HFF-Myc (cell line): ENCODE data around the gene DAGLA.

Source experiments
- DNase-seq: peaks from one replicate; pipeline ENCODE4 v3.0.0-alpha.2; 2011; ENCODE audit warnings: low read depth; ENCODE audit errors: extremely low read depth
- H3K4me3 ChIP-seq: replicated peaks from 2 replicates; pipeline ENCODE4 v1.5.1; 2011; ENCODE audit warnings: low read depth, mild to moderate bottlenecking, control low read depth, low read length
- TF ChIP-seq, protein P1 (sequence below): IDR thresholded peaks from 2 replicates; pipeline ENCODE4 v1.5.1; 2012; ENCODE audit warnings: mild to moderate bottlenecking, low read depth, low read length, control low read depth; ENCODE audit errors: missing control alignments

The DAGLA gene, protein sequence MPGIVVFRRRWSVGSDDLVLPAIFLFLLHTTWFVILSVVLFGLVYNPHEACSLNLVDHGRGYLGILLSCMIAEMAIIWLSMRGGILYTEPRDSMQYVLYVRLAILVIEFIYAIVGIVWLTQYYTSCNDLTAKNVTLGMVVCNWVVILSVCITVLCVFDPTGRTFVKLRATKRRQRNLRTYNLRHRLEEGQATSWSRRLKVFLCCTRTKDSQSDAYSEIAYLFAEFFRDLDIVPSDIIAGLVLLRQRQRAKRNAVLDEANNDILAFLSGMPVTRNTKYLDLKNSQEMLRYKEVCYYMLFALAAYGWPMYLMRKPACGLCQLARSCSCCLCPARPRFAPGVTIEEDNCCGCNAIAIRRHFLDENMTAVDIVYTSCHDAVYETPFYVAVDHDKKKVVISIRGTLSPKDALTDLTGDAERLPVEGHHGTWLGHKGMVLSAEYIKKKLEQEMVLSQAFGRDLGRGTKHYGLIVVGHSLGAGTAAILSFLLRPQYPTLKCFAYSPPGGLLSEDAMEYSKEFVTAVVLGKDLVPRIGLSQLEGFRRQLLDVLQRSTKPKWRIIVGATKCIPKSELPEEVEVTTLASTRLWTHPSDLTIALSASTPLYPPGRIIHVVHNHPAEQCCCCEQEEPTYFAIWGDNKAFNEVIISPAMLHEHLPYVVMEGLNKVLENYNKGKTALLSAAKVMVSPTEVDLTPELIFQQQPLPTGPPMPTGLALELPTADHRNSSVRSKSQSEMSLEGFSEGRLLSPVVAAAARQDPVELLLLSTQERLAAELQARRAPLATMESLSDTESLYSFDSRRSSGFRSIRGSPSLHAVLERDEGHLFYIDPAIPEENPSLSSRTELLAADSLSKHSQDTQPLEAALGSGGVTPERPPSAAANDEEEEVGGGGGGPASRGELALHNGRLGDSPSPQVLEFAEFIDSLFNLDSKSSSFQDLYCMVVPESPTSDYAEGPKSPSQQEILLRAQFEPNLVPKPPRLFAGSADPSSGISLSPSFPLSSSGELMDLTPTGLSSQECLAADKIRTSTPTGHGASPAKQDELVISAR

DNA sequence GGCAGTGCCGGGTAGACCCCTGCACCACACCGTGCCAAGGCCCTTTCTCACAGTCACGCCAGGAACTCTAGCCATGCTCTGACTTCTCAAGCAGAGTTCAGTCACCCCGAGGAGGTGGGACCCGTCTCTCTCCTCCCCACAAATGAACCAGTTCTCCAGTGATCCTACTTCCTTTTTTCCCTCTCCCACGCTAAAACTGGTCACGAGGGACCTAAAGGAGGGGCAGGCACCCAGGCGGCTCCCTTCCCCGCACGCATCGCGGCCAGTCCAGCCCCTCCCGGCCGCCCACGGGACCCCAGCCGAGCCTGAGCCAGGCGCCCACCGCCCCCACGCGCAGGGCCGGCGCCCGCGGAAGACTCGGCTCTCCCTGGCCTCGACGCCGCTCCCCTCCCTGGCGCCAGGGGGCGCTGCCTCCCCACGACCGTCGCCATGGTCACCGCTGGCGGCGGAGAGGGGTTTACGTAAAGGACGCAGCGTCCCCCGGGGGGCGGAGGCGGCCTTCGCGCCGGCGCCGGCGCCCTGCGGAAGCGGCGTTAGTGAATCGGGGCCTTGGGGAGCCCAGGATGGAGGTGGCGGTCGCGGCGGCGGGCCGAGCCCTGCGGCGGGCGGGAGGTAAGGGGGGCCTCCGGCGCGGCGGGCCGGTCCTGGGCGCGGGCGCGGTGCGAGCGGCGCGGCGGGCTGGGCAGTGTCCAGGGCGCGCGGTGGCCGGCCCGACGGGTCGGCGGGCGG is at the start of gene DAGLA:
Gene DAGLA (plus strand): TSS at position 499 of the 729 bp plus-strand sequence. CDS start 39,765 bp downstream, outside the sequence.
- H3K4me3 ChIP-seq, result peak within 1 kb of the TSS; percentile 49
- TF ChIP-seq, protein P1, sequence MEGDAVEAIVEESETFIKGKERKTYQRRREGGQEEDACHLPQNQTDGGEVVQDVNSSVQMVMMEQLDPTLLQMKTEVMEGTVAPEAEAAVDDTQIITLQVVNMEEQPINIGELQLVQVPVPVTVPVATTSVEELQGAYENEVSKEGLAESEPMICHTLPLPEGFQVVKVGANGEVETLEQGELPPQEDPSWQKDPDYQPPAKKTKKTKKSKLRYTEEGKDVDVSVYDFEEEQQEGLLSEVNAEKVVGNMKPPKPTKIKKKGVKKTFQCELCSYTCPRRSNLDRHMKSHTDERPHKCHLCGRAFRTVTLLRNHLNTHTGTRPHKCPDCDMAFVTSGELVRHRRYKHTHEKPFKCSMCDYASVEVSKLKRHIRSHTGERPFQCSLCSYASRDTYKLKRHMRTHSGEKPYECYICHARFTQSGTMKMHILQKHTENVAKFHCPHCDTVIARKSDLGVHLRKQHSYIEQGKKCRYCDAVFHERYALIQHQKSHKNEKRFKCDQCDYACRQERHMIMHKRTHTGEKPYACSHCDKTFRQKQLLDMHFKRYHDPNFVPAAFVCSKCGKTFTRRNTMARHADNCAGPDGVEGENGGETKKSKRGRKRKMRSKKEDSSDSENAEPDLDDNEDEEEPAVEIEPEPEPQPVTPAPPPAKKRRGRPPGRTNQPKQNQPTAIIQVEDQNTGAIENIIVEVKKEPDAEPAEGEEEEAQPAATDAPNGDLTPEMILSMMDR, result peak; percentile 81
- DNase-seq, result no peak

DNA sequence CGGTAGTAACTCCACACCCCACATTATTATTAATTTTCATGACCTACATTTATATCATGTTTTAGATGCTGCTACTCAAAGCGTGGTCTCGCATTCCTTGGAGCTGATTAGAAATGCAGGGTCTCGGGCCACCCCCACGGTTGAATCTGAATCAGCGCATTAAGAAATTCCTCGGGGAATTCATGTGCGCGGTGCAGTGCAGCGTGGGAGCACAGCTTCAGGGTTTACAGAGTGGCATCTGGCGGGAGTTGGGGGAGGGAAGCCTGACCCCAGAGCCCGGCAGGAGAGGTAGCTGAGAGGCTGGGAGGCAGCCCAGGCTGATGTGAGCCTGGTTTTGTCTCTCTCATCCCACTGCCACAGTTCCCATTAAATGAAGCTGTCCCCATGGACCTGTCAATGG is 48.1 kb upstream of the DAGLA start:
- H3K4me3 ChIP-seq, result no peak overlapping the region
- TF ChIP-seq, protein P1, result no peak
- no peak for DNase-seq

DNA sequence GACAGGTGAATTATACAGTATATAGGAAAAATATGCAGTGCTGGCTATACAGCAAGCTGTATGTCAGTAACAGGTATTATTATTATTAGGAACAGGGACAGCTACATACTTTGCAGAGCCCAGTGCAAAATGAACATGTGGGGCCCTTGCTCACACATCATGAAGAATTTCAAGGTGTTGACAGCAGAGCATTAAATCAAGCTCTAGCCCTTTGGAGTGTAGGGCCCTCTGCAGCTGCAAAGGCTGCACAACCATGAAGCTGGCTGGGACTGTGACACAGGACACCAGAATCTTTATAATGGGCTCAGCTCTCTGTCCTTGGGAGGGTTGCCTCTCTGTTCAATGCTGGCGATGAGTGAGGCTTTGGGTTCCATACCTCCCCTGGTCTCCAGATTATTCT is 44.9 kb upstream of the DAGLA start:
- H3K4me3 ChIP-seq, result no peak overlapping the region
- DNase-seq, result no peak
- TF ChIP-seq, protein P1, result no peak

DNA sequence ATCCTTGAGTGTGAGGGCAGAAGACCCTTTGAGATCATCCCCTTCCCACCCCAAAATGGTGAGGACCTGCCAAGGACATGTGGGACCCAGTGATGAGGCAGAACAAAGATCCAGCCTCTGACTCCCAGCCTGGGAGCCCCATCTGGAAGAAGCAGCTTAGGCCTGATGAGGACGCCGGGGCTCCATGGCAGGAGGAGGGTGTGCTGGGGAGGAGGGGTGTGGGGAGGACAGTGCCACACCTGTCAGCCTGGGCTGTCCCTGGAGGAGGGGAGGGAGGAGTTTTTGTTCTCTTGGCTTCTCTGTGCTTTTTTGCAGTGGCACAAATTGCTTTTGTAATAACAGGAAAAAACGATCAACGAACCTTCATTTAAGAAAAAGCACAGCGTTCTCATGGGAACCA is 44.4 kb upstream of the DAGLA start:
- no peak for DNase-seq
- H3K4me3 ChIP-seq, result no peak overlapping the region
- TF ChIP-seq, protein P1, result no peak

DNA sequence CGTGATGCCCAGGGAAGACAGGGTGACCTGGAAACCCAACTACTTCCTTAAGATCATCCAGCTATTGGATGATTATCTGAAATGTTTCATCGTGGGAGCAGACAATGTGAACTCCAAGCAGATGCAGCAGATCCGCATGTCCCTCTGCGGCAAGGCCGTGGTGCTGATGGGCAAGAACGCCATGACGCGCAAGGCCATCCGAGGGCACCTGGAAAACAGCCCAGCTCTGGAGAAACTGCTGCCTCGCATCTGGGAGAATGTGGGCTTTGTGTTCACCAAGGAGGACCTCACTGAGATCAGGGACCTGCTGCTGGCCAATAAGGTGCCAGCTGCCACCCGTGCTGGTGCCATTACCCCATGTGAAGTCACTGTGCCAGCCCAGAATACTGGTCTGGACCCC is 43.5 kb upstream of the DAGLA start:
- DNase-seq, result no peak
- TF ChIP-seq, protein P1, result no peak
- no peak overlapping the region for H3K4me3 ChIP-seq

DNA sequence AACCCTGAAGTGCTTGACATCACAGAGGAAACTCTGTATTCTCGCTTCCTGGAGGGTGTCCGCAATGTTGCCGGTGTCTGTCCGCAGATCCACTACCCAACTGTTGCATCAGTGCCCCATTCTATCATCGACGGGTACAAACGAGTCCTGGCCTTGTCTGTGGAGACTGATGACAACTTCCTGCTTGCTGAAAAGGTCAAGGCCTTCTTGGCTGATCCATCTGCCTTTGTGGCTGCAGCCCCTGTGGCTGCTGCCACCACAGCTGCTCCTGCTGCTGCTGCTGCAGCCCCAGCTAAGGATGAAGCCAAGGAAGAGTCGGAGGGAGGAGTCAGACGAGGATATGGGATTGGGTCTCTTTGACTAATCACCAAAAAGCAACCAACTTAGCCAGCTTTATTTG is 42.9 kb upstream of the DAGLA start:
- DNase-seq, result no peak
- TF ChIP-seq, protein P1, result no peak
- H3K4me3 ChIP-seq, result no peak overlapping the region
